ENCODE results near the gene UGT1A4.
"Not testable (repeated sequence)": the region's sequence is repeated elsewhere in the genome, so short reads cannot be mapped to it uniquely, and the experiment has no call there.

Gene UGT1A4

GRCh38 chr2:233711312-233712008 lies 7.1 kb upstream of the UGT1A4 start:
- H3K4me3 ChIP-seq (ENCODE audit: low read length), result no peak overlapping the region
- TF ChIP-seq ZNF274 (IDR thresholded peaks at IDR 0.05; ENCODE audit: low read depth, low read length), result no peak

GRCh38 chr2:233712611-233713261 lies 5.8 kb upstream of the UGT1A4 start, which contains the start of gene UGT1A5:
Gene UGT1A5 (plus strand): TSS chr2:233712907. CDS start chr2:233712992, 85 bp downstream.
- no peak within 1 kb of the TSS for H3K4me3 ChIP-seq (ENCODE audit: low read length)
- no peak for TF ChIP-seq ZNF274 (IDR thresholded peaks at IDR 0.05; ENCODE audit: low read depth, low read length)

GRCh38 chr2:233713262-233713615 lies 5.3 kb upstream of the UGT1A4 start:
- H3K4me3 ChIP-seq (ENCODE audit: low read length), result no peak overlapping the region
- TF ChIP-seq ZNF274 (IDR thresholded peaks at IDR 0.05; ENCODE audit: low read depth, low read length), result no peak

DNA sequence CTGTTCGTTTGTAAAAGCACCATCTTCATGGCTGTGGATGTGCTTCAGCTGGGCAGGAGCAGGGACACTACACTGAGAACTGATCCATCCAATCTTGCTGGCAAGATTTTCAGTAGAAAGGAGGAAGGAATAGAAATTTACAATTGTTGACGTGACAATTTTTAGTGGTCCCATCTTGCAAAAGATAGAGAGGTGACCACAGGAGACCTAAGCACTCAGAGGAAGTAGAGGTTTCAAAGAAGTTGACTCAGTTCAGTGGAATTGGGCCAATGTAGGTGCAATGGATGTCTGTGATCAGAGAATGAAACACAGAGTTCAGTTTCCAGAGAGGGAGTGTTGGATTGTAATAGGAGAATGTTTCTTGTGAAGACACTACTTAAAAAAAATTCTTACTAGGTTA lies 4.4 kb upstream of the UGT1A4 start:
- no peak overlapping the region for H3K4me3 ChIP-seq (ENCODE audit: low read length)
- TF ChIP-seq ZNF274 (IDR thresholded peaks at IDR 0.05; ENCODE audit: low read depth, low read length), result no peak

- no peak within 1 kb of the TSS for H3K4me3 ChIP-seq (ENCODE audit: low read length)
- TF ChIP-seq ZNF274 (IDR thresholded peaks at IDR 0.05; ENCODE audit: low read depth, low read length), result no peak
Measured at GRCh38 chr2:233728723-233729301, 10.3 kb downstream of the UGT1A4 start, which contains the start of gene UGT1A3. Gene UGT1A3 (plus strand): TSS chr2:233729042. CDS start chr2:233729127, 85 bp downstream.

GRCh38 chr2:233736868-233737653 lies 18.5 kb downstream of the UGT1A4 start:
- not testable (repeated sequence) for H3K4me3 ChIP-seq (ENCODE audit: low read length)

GRCh38 chr2:233740870-233741269 lies 22.3 kb downstream of the UGT1A4 start:
- TF ChIP-seq ZNF274 (IDR thresholded peaks at IDR 0.05; ENCODE audit: low read depth, low read length), result no peak
- no peak overlapping the region for H3K4me3 ChIP-seq (ENCODE audit: low read length)

- no peak for TF ChIP-seq ZNF274 (IDR thresholded peaks at IDR 0.05; ENCODE audit: low read depth, low read length)
- no peak overlapping the region for H3K4me3 ChIP-seq (ENCODE audit: low read length)
Measured at GRCh38 chr2:233743464-233744259, 25.1 kb downstream of the UGT1A4 start.

DNA sequence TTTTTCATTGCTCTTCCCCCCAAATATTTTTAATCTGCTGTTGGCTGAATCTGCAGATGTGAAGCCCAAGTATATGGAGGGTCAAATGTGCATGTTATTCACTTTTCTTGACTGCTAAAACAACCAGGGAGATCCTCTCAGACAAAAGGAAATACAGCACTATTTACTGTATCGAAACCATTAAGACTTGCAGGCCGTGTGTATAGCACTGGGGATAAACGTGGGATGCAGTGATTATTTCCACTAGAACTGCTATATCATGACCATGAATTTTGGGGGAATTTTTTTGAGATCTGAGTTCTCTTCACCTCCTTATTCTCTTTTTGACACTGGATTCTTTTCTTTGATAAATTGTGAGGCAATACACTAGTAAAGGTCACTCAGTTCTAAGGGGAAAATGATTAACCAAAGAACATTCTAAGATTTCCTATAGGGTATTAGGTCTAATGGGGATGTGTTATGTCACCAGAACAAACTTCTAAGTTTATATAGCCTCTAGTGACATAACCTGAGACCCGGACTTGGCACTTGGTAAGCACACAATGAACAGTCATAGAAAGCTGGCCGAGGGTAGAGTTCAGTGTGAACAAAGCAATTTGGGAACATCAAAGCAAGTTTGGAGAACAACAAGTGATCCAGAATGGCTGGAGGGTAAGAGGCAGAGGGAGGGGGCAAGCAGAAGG lies 26.7 kb downstream of the UGT1A4 start:
- TF ChIP-seq ZNF274 (IDR thresholded peaks at IDR 0.05; ENCODE audit: low read depth, low read length), result no peak
- H3K4me3 ChIP-seq (ENCODE audit: low read length), result no peak overlapping the region

GRCh38 chr2:233745838-233746237 lies 27.3 kb downstream of the UGT1A4 start:
- not testable (repeated sequence) for H3K4me3 ChIP-seq (ENCODE audit: low read length)

GRCh38 chr2:233746475-233747282 lies 28.1 kb downstream of the UGT1A4 start:
- no peak overlapping the region for H3K4me3 ChIP-seq (ENCODE audit: low read length)
- no peak for TF ChIP-seq ZNF274 (IDR thresholded peaks at IDR 0.05; ENCODE audit: low read depth, low read length)

DNA sequence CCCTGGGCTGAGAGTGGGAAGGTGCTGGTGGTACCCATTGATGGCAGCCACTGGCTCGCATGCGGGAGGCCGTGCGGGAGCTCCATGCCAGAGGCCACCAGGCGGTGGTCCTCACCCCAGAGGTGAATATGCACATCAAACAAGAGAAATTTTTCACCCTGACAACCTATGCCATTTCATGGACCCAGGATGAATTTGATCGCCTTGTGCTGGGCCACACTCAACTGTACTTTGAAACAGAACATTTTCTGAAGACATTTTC lies 28.7 kb downstream of the UGT1A4 start:
- H3K4me3 ChIP-seq (ENCODE audit: low read length), result no peak overlapping the region
- TF ChIP-seq ZNF274 (IDR thresholded peaks at IDR 0.05; ENCODE audit: low read depth, low read length), result no peak

DNA sequence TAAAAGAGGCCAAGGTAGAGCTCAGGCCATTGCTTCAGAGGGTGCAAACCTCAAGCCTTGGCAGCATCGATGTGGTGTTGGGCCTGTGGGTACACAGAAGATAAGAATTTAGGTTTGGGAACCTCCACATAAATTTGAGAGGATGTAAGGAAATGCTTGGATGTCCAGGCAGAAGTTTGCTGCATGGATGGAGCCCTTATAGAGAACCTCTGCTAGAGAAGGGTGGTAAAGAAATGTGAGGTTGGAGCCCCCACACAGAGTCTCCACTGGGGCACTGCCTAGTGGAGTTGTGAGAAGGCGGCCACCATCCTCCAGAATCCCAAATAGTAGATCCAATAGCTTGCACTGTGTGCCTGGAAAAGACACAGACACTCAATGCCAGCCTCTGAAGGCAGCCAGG lies 32.2 kb downstream of the UGT1A4 start:
- not testable (repeated sequence) for H3K4me3 ChIP-seq (ENCODE audit: low read length)

- H3K4me3 ChIP-seq (ENCODE audit: low read length), result not testable (repeated sequence)
Measured at GRCh38 chr2:233751212-233752009, 32.9 kb downstream of the UGT1A4 start.
